Measurements from ENCODE around the gene TMC6. TPM values are rescaled to one million over a fixed set of nuclear protein-coding genes. Genes with fewer than 3 reads are reported as not detected.
A peak's percentile ranks its signal among the peaks of the same experiment; 100 is the strongest.

Gene TMC6
- total and polyA plus RNA-seq, 4 donors = 75.7 to 166 (median 98.9) TPM

DNA sequence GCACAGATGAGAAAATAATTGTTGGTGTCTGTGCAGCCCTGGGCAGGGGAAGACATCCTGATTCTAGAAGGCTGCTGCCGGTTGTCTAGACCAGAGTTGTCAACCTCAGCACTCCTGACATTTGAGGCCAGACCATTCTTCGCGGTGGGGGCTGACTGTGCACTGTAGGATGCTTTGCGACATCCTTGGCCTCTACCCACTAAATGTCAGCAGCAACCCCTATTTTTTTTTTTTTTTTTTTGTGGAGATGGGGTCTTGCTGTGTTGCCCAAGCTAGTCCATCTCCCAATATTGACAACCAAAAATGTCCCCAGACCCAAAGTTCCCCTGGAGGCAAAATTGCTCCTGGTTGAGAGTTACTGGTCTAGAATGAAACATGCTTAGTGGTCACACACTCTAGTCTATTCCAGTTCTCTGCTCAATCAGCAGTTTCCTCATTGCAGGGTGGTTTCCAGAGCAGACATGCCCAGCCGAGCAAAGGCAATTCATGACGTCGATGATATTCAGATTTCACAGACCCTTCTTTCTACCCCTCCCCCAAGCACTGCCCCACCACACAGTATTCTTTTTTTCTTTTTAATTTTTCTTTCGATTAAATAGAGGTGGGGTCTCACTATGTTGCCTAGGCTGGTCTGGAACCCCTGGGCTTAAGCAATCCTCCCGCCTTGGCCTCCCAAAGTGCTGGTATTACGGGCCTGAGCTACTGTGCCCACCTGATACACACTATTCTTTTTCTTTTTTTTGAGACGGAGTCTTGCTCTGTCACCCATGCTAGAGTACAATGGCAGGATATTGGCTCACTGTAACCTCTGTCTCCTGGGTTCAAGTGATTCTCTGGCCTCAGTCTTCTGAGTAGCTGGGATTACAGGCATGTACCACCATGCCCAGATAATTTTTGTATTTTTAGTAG lies 26.6 kb upstream of the TMC6 start:
- no peak overlapping the region for H3K9ac ChIP-seq (ENCODE audit: insufficient read depth in 1 of 2, low read length in 2 of 2)
- WGBS, 2 donors = 63 to 78% methylated on average over 11 of the region's 11 CpGs
- H3K27ac ChIP-seq (ENCODE audit: low read depth in 1 of 2, low read length in 1 of 2) = no peak overlapping the region
- no peaks in the 10 kb centered on the region for H3K9me3 ChIP-seq (ENCODE audit: control insufficient read depth in 4 of 4, insufficient read depth in 3 of 4, low read length in 3 of 4)
- DNase-seq (peak in 1 of 3 donors; percentile 30), ATAC-seq (ENCODE audit: insufficient read depth, low FRiP score) (no peak)
- no peaks in the 10 kb centered on the region for H3K27me3 ChIP-seq (ENCODE audit: control insufficient read depth in 3 of 3, insufficient read depth in 3 of 3, low read length in 2 of 3)
- H3K4me3 ChIP-seq = no peak overlapping the region
- no peaks in the 10 kb centered on the region for H3K36me3 ChIP-seq (ENCODE audit: control insufficient read depth in 4 of 4, insufficient read depth in 4 of 4, low read length in 4 of 4)
- H3K4me1 ChIP-seq (ENCODE audit: control insufficient read depth in 5 of 5, insufficient read depth in 5 of 5, low read length in 5 of 5) = peaks cover 0 to 2% (median 0%) of the 10 kb centered on the region in 5 donors
- TF ChIP-seq, protein P1, sequence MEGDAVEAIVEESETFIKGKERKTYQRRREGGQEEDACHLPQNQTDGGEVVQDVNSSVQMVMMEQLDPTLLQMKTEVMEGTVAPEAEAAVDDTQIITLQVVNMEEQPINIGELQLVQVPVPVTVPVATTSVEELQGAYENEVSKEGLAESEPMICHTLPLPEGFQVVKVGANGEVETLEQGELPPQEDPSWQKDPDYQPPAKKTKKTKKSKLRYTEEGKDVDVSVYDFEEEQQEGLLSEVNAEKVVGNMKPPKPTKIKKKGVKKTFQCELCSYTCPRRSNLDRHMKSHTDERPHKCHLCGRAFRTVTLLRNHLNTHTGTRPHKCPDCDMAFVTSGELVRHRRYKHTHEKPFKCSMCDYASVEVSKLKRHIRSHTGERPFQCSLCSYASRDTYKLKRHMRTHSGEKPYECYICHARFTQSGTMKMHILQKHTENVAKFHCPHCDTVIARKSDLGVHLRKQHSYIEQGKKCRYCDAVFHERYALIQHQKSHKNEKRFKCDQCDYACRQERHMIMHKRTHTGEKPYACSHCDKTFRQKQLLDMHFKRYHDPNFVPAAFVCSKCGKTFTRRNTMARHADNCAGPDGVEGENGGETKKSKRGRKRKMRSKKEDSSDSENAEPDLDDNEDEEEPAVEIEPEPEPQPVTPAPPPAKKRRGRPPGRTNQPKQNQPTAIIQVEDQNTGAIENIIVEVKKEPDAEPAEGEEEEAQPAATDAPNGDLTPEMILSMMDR (IDR thresholded peaks at IDR 0.05; ENCODE audit: control extremely low read depth, extremely low read depth) = no peak

DNA sequence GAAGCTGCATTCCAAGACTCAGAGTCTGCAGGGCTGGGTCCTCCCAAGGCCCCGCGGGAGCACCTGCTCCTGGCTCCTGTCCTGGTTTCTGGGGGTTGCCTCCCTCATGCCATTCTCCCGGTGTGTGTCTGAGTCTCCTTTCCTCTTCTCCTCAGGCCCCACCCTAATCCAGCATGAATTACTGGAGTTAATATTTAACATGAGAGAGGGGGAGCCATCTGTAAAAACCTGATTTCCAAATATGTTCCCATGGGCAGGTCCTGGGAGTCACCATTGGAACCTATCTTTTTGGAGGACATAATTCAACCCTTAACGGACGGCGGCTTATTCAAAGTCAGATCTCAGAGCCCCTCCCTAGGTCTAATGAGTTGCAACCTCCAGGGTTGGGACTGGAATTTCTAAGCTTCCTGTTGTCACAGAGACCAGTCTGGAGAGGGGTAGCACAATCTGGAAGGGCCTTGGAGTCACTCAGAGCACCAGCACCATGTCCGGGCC lies 23.0 kb upstream of the TMC6 start:
- TF ChIP-seq, protein P1 (IDR thresholded peaks at IDR 0.05; ENCODE audit: control extremely low read depth, extremely low read depth) = no peak
- Histone ChIP-seq H3K4me1 (ENCODE audit: control insufficient read depth in 5 of 5, insufficient read depth in 5 of 5, low read length in 5 of 5) (peaks cover 0 to 2% (median 0%) of the 10 kb centered on the region in 5 donors), H3K9me3 (ENCODE audit: control insufficient read depth in 4 of 4, insufficient read depth in 3 of 4, low read length in 3 of 4) (no peaks in the 10 kb centered on the region), H3K9ac (ENCODE audit: insufficient read depth in 1 of 2, low read length in 2 of 2) (no peak overlapping the region), H3K4me3 (no peak overlapping the region), H3K27me3 (ENCODE audit: control insufficient read depth in 3 of 3, insufficient read depth in 3 of 3, low read length in 2 of 3) (no peaks in the 10 kb centered on the region), H3K27ac (ENCODE audit: low read depth in 1 of 2, low read length in 1 of 2) (peak overlapping the region in 1 of 2 donors; percentile 68), H3K36me3 (ENCODE audit: control insufficient read depth in 4 of 4, insufficient read depth in 4 of 4, low read length in 4 of 4) (no peaks in the 10 kb centered on the region)
- DNase-seq (no peak), ATAC-seq (ENCODE audit: insufficient read depth, low FRiP score) (peak; percentile 20)
- WGBS, 2 donors = 44 to 60% methylated on average over 7 of the region's 7 CpGs

DNA sequence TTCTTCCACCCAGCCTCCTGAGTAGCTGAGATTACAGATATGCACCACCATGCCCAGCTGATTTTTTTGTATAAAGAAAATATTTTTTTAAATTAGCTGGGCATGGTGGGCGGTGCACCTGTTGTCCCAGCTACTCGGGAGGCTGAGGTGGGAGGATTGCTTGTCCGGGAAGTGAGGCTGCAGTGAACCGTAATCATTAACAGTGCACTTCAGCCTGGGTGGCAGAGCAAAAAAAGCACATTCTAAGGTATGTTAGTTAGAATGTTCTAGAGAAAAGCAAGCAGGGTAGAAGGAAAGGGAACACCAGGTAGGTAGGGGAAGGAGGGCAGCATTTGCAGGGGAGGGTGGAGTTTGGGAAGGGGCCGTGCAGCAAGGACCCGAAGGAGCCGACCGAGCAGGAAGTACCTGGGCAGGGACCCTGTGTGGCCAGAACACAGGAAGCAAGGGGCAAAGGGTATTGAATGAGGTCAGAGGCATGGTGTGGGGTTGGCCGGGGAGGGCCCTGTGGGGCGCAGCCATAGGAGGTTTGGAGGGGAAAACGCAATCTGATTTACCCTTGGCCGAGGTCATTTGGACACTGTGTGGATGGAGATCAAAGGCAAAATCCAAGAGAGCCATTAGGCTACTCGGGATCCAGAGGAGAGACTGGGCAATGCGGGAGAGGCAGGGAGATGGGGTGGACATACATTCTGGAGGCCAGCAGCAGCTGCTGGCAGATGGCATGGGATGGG lies 19.9 kb upstream of the TMC6 start:
- 72 to 75% methylated on average over 14 of the region's 14 CpGs for WGBS, 2 donors
- DNase-seq (no peak), ATAC-seq (ENCODE audit: insufficient read depth, low FRiP score) (no peak)
- Histone ChIP-seq H3K9ac (ENCODE audit: insufficient read depth in 1 of 2, low read length in 2 of 2) (no peak overlapping the region), H3K9me3 (ENCODE audit: control insufficient read depth in 4 of 4, insufficient read depth in 3 of 4, low read length in 3 of 4) (no peaks in the 10 kb centered on the region), H3K4me1 (ENCODE audit: control insufficient read depth in 5 of 5, insufficient read depth in 5 of 5, low read length in 5 of 5) (peaks cover 0 to 25% (median 9%) of the 10 kb centered on the region in 5 donors), H3K4me3 (no peak overlapping the region), H3K27me3 (ENCODE audit: control insufficient read depth in 3 of 3, insufficient read depth in 3 of 3, low read length in 2 of 3) (no peaks in the 10 kb centered on the region), H3K27ac (ENCODE audit: low read depth in 1 of 2, low read length in 1 of 2) (no peak overlapping the region), H3K36me3 (ENCODE audit: control insufficient read depth in 4 of 4, insufficient read depth in 4 of 4, low read length in 4 of 4) (no peaks in the 10 kb centered on the region)
- TF ChIP-seq, protein P1 (IDR thresholded peaks at IDR 0.05; ENCODE audit: control extremely low read depth, extremely low read depth) = no peak
